ENCODE results near the gene HDAC10.
"Not testable (repeated sequence)": the region's sequence is repeated elsewhere in the genome, so short reads cannot be mapped to it uniquely, and the experiment has no call there.

Gene HDAC10

GRCh38 chr22:50217543-50218152, 33.4 kb downstream of the HDAC10 start:
- DNase-seq (ENCODE audit: low spot score), result no peak

- DNase-seq (ENCODE audit: low spot score), result no peak
Observed at GRCh38 chr22:50216684-50217520, 34.2 kb downstream of the HDAC10 start.

- DNase-seq (ENCODE audit: low spot score), result no peak
Observed at GRCh38 chr22:50216055-50216683, 34.9 kb downstream of the HDAC10 start.

GRCh38 chr22:50215297-50216054, 35.6 kb downstream of the HDAC10 start:
- no peak for DNase-seq (ENCODE audit: low spot score)

- no peak for DNase-seq (ENCODE audit: low spot score)
Observed at GRCh38 chr22:50213263-50213662, 37.8 kb downstream of the HDAC10 start.

- no peak for DNase-seq (ENCODE audit: low spot score)
Observed at GRCh38 chr22:50211147-50211546, 39.9 kb downstream of the HDAC10 start.

- no peak for DNase-seq (ENCODE audit: low spot score)
Observed at GRCh38 chr22:50210378-50211139, 40.5 kb downstream of the HDAC10 start.

- peak; percentile 65 for DNase-seq (ENCODE audit: low spot score)
Observed at GRCh38 chr22:50209893-50210292, 41.2 kb downstream of the HDAC10 start.

- no peak for DNase-seq (ENCODE audit: low spot score)
Observed at GRCh38 chr22:50208939-50209892, 41.8 kb downstream of the HDAC10 start.

- DNase-seq (ENCODE audit: low spot score), result no peak
Observed at GRCh38 chr22:50208430-50208938, 42.6 kb downstream of the HDAC10 start.

GRCh38 chr22:50207383-50208140, 43.5 kb downstream of the HDAC10 start:
- DNase-seq (ENCODE audit: low spot score), result no peak

- DNase-seq (ENCODE audit: low spot score), result no peak
Observed at GRCh38 chr22:50206599-50206998, 44.5 kb downstream of the HDAC10 start.

- DNase-seq (ENCODE audit: low spot score), result no peak
Observed at GRCh38 chr22:50205781-50206569, 45.1 kb downstream of the HDAC10 start.

- not testable (repeated sequence) for DNase-seq (ENCODE audit: low spot score)
Observed at GRCh38 chr22:50204998-50205397, 46.1 kb downstream of the HDAC10 start.

GRCh38 chr22:50204571-50204970, 46.5 kb downstream of the HDAC10 start:
- no peak for DNase-seq (ENCODE audit: low spot score)

GRCh38 chr22:50203288-50203687, 47.8 kb downstream of the HDAC10 start:
- DNase-seq (ENCODE audit: low spot score), result no peak

GRCh38 chr22:50202130-50202666, 48.9 kb downstream of the HDAC10 start:
- DNase-seq (ENCODE audit: low spot score), result no peak
